ENCODE data around the gene MAP2K3.

DNA sequence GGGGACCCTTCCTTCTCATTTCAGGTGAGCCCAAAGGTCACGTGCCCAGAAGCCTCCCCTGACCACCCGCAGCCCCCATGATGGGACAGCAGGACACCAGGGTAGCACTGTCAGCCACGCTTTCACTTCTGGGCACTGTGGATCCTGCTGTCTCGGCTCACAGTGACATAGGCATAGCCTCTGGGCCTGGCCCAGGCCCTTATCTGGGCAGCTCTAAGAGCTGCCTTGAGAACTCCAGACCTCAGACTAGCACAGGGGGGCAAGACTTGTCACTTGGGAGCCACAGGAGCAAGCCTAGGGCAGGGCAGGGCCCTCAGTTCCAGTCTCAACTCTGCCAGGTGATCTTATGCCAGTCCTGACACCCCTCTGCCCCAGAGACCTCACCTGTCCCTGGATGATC lies 36.0 kb upstream of the MAP2K3 start:
- TF ChIP-seq, protein P1, sequence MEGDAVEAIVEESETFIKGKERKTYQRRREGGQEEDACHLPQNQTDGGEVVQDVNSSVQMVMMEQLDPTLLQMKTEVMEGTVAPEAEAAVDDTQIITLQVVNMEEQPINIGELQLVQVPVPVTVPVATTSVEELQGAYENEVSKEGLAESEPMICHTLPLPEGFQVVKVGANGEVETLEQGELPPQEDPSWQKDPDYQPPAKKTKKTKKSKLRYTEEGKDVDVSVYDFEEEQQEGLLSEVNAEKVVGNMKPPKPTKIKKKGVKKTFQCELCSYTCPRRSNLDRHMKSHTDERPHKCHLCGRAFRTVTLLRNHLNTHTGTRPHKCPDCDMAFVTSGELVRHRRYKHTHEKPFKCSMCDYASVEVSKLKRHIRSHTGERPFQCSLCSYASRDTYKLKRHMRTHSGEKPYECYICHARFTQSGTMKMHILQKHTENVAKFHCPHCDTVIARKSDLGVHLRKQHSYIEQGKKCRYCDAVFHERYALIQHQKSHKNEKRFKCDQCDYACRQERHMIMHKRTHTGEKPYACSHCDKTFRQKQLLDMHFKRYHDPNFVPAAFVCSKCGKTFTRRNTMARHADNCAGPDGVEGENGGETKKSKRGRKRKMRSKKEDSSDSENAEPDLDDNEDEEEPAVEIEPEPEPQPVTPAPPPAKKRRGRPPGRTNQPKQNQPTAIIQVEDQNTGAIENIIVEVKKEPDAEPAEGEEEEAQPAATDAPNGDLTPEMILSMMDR (IDR thresholded peaks at IDR 0.05) = no peak
- TF ChIP-seq POLR2A (IDR thresholded peaks at IDR 0.05) = no peak
